Mucosa of rectum (tissue), 2 donors: ENCODE results near the gene FHIT.
"Not testable (repeated sequence)": the region's sequence is repeated elsewhere in the genome, so short reads cannot be mapped to it uniquely, and the experiment has no call there.

Experiments used
- H3K27ac ChIP-seq, 2 donors: one replicate each; pipeline ENCODE4 v1.7.0; 2013; ENCODE audit warnings: inconsistent platforms in 2 of 2, low read depth in 2 of 2, low read length in 2 of 2
- H3K27me3 ChIP-seq, 2 donors: one replicate each; pipeline ENCODE4 v1.7.0; 2013; ENCODE audit warnings: low read length in 2 of 2; ENCODE audit not compliant: control insufficient read depth in 2 of 2, insufficient read depth in 2 of 2
- H3K36me3 ChIP-seq, 2 donors: one replicate each; pipeline ENCODE4 v1.7.0; 2013; ENCODE audit warnings: low read length in 2 of 2; ENCODE audit not compliant: control insufficient read depth in 2 of 2, insufficient read depth in 2 of 2
- H3K4me1 ChIP-seq, 2 donors: one replicate each; pipeline ENCODE4 v1.7.0; 2013; ENCODE audit warnings: low read length in 2 of 2, mild to moderate bottlenecking in 1 of 2; ENCODE audit not compliant: control insufficient read depth in 2 of 2, insufficient read depth in 2 of 2
- H3K4me3 ChIP-seq, 2 donors: one replicate each; pipeline ENCODE4 v1.7.0; 2013; ENCODE audit warnings: low read length in 2 of 2
- H3K9ac ChIP-seq, 2 donors: one replicate each; pipeline ENCODE4 v1.7.0; 2013; ENCODE audit warnings: low read length in 2 of 2, low read depth in 1 of 2, mild to moderate bottlenecking in 1 of 2
- H3K9me3 ChIP-seq, 2 donors: one replicate each; pipeline ENCODE4 v1.7.0; 2013; ENCODE audit warnings: low read length in 2 of 2; ENCODE audit not compliant: control insufficient read depth in 2 of 2
- donor health status: healthy.
- donor health status: Normal muscosa, but diverticular disease.

The FHIT gene

DNA sequence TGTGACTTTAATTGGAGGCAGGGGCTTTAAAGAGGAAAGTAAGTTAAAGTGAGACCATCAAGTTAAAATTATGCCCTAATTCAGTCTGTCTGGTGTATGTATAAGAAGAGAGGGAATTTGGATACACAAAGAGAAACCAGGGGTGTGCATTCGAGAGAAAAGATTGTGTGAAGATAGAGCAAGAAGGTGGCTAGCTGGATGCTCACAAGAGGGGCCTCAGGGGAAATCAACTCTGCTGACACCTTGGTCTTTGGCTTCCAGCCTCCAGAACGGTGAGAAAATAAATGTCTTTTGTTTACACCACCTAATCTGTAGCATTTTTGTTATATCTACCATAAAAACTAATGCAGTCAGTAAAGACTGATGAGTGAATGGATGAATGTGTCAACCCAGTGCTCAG lies 1294.1 kb downstream of the FHIT start:
- no peaks in the 10 kb centered on the region for H3K9me3 ChIP-seq

DNA sequence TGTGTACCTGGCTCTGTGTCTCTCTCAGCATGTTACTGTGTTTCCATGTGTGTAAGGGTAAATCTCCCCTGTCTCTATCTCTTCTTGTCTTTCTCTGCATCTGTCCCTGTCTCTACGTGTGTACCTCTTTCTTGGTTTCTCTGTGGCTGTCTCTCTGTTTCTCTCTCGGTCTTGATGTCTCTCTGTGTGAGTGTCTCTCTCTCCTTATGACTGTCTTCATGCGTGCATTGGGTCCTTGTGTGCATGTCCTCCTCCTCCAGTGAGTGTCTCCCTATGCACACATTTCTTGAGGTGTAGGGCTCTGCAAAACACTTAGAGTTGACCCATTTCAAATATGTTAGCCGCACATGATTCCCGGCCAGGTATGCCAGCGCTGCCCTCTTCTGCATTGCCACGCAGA lies 1298.1 kb downstream of the FHIT start:
- Histone ChIP-seq H3K9me3 (no peaks in the 10 kb centered on the region), H3K27me3 (no peaks in the 10 kb centered on the region), H3K27ac (no peak overlapping the region), H3K4me1 (no peaks in the 10 kb centered on the region), H3K36me3 (no peaks in the 10 kb centered on the region), H3K9ac (no peak overlapping the region), H3K4me3 (no peak overlapping the region)

More for the DNA sequence above, 1294.1 kb downstream of the FHIT start:
- H3K4me3 ChIP-seq: no peak overlapping the region
- no peaks in the 10 kb centered on the region for H3K27me3 ChIP-seq
- H3K27ac ChIP-seq: no peak overlapping the region
- no peaks in the 10 kb centered on the region for H3K36me3 ChIP-seq
- H3K9ac ChIP-seq: no peak overlapping the region
- H3K4me1 ChIP-seq: no peaks in the 10 kb centered on the region

DNA sequence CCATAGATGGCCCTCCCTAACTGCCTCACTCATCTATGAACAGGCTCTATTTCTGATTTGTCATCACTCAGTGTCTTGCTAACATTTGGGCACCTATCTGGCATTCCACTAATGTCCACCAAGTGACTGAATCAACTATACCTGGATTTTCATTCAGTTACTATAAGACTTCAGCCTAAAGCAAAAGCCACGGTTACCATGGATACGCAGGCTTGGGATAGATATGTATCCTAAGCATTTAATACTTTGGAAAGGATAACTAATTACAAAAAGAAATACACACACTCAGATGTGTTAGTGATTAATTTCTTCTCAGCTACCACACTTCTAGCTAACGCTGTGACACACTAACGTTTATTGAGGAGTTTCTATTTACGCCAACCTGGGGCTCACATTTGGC lies 1301.9 kb downstream of the FHIT start:
- Histone ChIP-seq H3K4me3 (no peak overlapping the region), H3K27ac (no peak overlapping the region), H3K36me3 (no peaks in the 10 kb centered on the region), H3K4me1 (no peaks in the 10 kb centered on the region), H3K9ac (no peak overlapping the region), H3K9me3 (peaks cover 0 to 3% of the 10 kb centered on the region in 2 donors), H3K27me3 (no peaks in the 10 kb centered on the region)

- Histone ChIP-seq H3K4me3 (no peak overlapping the region), H3K4me1 (no peaks in the 10 kb centered on the region), H3K9me3 (peaks cover 0 to 3% of the 10 kb centered on the region in 2 donors), H3K27me3 (no peaks in the 10 kb centered on the region), H3K9ac (no peak overlapping the region), H3K27ac (no peak overlapping the region), H3K36me3 (no peaks in the 10 kb centered on the region)
These were observed 1304.9 kb downstream of the FHIT start for GRCh38 chr3:59946401-59946800.

DNA sequence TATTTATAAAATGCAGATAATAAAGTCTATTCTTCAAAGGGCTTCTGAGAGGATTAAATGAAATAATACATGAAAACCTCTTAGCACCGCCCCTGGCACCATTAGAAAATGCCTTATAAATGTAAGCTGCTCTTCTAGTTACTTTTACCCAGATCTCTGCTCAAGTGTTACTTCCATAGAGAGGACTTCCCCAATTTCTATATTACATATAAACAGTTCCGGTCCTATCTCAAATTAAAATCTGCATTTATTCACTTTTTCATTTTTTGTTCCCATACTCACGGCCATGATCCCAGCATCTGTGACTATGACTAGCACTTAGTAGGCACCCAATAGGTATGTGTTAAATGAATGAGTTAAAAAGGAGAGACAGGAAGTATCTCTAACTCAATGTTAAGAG lies 1310.5 kb downstream of the FHIT start:
- H3K4me1 ChIP-seq: no peaks in the 10 kb centered on the region
- no peak overlapping the region for H3K27ac ChIP-seq
- no peaks in the 10 kb centered on the region for H3K36me3 ChIP-seq
- no peak overlapping the region for H3K9ac ChIP-seq
- no peaks in the 10 kb centered on the region for H3K27me3 ChIP-seq
- H3K9me3 ChIP-seq: peaks cover 0 to 3% of the 10 kb centered on the region in 2 donors
- no peak overlapping the region for H3K4me3 ChIP-seq

GRCh38 chr3:59939826-59940426 lies 1311.3 kb downstream of the FHIT start:
- H3K36me3 ChIP-seq: no peaks in the 10 kb centered on the region
- H3K4me1 ChIP-seq: no peaks in the 10 kb centered on the region
- H3K4me3 ChIP-seq: no peak overlapping the region
- H3K9me3 ChIP-seq: peaks cover 0 to 1% of the 10 kb centered on the region in 2 donors
- H3K27ac ChIP-seq: no peak overlapping the region
- H3K9ac ChIP-seq: no peak overlapping the region
- H3K27me3 ChIP-seq: no peaks in the 10 kb centered on the region

- no peak overlapping the region for H3K4me3 ChIP-seq
These were observed 1312.4 kb downstream of the FHIT start for GRCh38 chr3:59938828-59939227.

GRCh38 chr3:59937201-59937600 lies 1314.1 kb downstream of the FHIT start:
- no peaks in the 10 kb centered on the region for H3K27me3 ChIP-seq
- H3K4me3 ChIP-seq: no peak overlapping the region
- H3K4me1 ChIP-seq: no peaks in the 10 kb centered on the region
- H3K36me3 ChIP-seq: no peaks in the 10 kb centered on the region
- H3K27ac ChIP-seq: no peak overlapping the region
- H3K9ac ChIP-seq: no peak overlapping the region
- no peaks in the 10 kb centered on the region for H3K9me3 ChIP-seq

More at GRCh38 chr3:59938828-59939227, 1312.4 kb downstream of the FHIT start:
- no peak overlapping the region for H3K27ac ChIP-seq
- no peaks in the 10 kb centered on the region for H3K36me3 ChIP-seq
- no peak overlapping the region for H3K9ac ChIP-seq
- H3K4me1 ChIP-seq: no peaks in the 10 kb centered on the region
- H3K27me3 ChIP-seq: no peaks in the 10 kb centered on the region
- no peaks in the 10 kb centered on the region for H3K9me3 ChIP-seq

DNA sequence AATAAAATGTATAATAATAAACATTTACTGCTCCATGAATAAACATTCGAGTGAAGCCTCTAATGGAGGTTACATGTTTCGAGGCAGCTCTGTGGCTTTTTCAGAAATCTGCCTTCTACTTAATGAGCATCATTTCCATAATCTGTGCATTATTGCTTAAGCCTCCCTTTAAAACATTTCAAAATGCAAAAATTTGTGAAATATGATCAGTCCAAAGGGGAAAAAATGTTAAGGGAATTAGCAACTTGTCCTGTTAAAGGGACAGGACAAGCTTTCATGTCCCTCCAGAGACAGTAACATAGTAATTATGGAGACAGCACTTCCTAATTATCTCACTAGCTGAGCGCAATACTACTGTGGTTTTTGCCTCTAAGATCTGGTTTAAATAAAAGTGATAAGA lies 1314.8 kb downstream of the FHIT start:
- Histone ChIP-seq H3K4me1 (no peaks in the 10 kb centered on the region), H3K27me3 (no peaks in the 10 kb centered on the region), H3K4me3 (no peak overlapping the region), H3K9me3 (no peaks in the 10 kb centered on the region), H3K27ac (no peak overlapping the region), H3K9ac (no peak overlapping the region), H3K36me3 (no peaks in the 10 kb centered on the region)

GRCh38 chr3:59935025-59935424 lies 1316.2 kb downstream of the FHIT start:
- no peaks in the 10 kb centered on the region for H3K36me3 ChIP-seq
- no peaks in the 10 kb centered on the region for H3K9me3 ChIP-seq
- H3K27ac ChIP-seq: no peak overlapping the region
- H3K4me3 ChIP-seq: no peak overlapping the region
- no peak overlapping the region for H3K9ac ChIP-seq
- H3K27me3 ChIP-seq: no peaks in the 10 kb centered on the region
- no peaks in the 10 kb centered on the region for H3K4me1 ChIP-seq

DNA sequence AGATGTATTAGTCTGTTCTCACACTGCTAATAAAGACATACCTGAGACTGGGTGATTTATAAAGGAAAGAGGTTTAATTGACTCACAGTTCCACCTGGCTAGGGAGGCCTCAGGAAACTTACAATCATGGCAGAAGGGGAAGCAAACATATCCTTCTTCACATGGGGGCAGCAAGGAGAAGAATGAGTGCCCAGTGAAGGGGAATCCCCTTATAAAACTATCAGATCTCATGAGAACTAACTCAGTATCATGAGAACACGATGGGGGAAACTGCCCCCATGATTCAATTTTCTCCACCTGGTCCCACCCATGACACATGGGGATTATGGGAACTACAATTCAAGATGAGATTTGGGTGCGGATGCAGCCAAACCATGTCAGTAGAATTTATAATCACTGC lies 1316.7 kb downstream of the FHIT start:
- not testable (repeated sequence) for H3K27me3 ChIP-seq, H3K27ac ChIP-seq

More for the DNA sequence above, 1316.7 kb downstream of the FHIT start:
- H3K4me1 ChIP-seq, H3K9ac ChIP-seq, H3K9me3 ChIP-seq, H3K4me3 ChIP-seq, H3K36me3 ChIP-seq: not testable (repeated sequence)
